CD14-positive monocyte (primary cell): ENCODE measurements around the gene RAB27A. TPM values are rescaled to one million over a fixed set of nuclear protein-coding genes. Genes with fewer than 3 reads are reported as not detected.
"Not testable (repeated sequence)": the region's sequence is repeated elsewhere in the genome, so short reads cannot be mapped to it uniquely, and the experiment has no call there.

ENCODE experiments used
- DNase-seq, 3 donors: peaks; one replicate each; pipeline ENCODE4 v3.0.0-alpha.2; 2011 to 2022
- H2AFZ ChIP-seq: 2 replicates; pipeline ENCODE4 v1.6.0; 2012; ENCODE audit warnings: mild to moderate bottlenecking, low read depth, low read length, inconsistent platforms; ENCODE audit not compliant: insufficient read depth, poor library complexity, severe bottlenecking
- H3K27ac ChIP-seq, 2 donors: 1 replicate in 1 of 2; 2 replicates in 1 of 2; pipeline ENCODE4 v1.5.1; 2012 to 2013; ENCODE audit warnings: low read length in 2 of 2, control low read depth in 1 of 2, inconsistent platforms in 1 of 2, low read depth in 1 of 2, mild to moderate bottlenecking in 1 of 2
- H3K27me3 ChIP-seq, 2 donors: one replicate each; pipeline versions ENCODE4 v1.6.0 to v1.6.1; 2011 to 2013; ENCODE audit warnings: low read length in 2 of 2; ENCODE audit not compliant: control insufficient read depth in 2 of 2, insufficient read depth in 2 of 2
- H3K36me3 ChIP-seq, 2 donors: replicated peaks in 1 of 2; 1 replicate in 1 of 2; 2 replicates in 1 of 2; pipeline versions ENCODE4 v1.5.1 to v1.6.1; 2012 to 2013; ENCODE audit warnings: low read length in 2 of 2, control low read depth in 1 of 2, inconsistent platforms in 1 of 2, mild to moderate bottlenecking in 1 of 2; ENCODE audit not compliant: insufficient read depth in 2 of 2, control insufficient read depth in 1 of 2
- H3K4me1 ChIP-seq, 2 donors: 1 replicate in 1 of 2; 2 replicates in 1 of 2; pipeline versions ENCODE4 v1.5.1 to v1.6.1; 2012 to 2013; ENCODE audit warnings: low read length in 2 of 2, control low read depth in 1 of 2, inconsistent platforms in 1 of 2, mild to moderate bottlenecking in 1 of 2, moderate library complexity in 1 of 2; ENCODE audit not compliant: insufficient read depth in 2 of 2, control insufficient read depth in 1 of 2
- H3K4me2 ChIP-seq: replicated peaks from 2 replicates; pipeline ENCODE3; 2012; ENCODE audit warnings: low read length, moderate library complexity, mild to moderate bottlenecking; ENCODE audit not compliant: poor library complexity, severe bottlenecking; ENCODE audit errors: extremely low read depth
- H3K4me3 ChIP-seq, 3 experiments: fragments of 200-600 bp in 1 of 3; sonication (generic) in 1 of 3; replicated peaks in 1 of 3; 1 replicate in 2 of 3; 2 replicates in 1 of 3; pipeline ENCODE4 v1.5.1; 2011 to 2013; ENCODE audit warnings: low read length in 3 of 3, mild to moderate bottlenecking in 3 of 3, control low read depth in 2 of 3, low read depth in 2 of 3, inconsistent platforms in 1 of 3, moderate library complexity in 1 of 3
- H3K79me2 ChIP-seq: 2 replicates; pipeline ENCODE4 v1.6.0; 2012; ENCODE audit warnings: mild to moderate bottlenecking, control low read depth, inconsistent platforms, low read length, moderate library complexity; ENCODE audit not compliant: insufficient read depth
- H3K9ac ChIP-seq: 2 replicates; pipeline ENCODE4 v1.6.0; 2017; ENCODE audit warnings: low read length, mild to moderate bottlenecking; ENCODE audit not compliant: insufficient read depth, poor library complexity, severe bottlenecking
- H3K9me3 ChIP-seq, 2 donors: replicated peaks in 1 of 2; 1 replicate in 1 of 2; 2 replicates in 1 of 2; pipeline versions ENCODE4 v1.5.1 to v1.6.1; 2012 to 2013; ENCODE audit warnings: low read length in 2 of 2, control low read depth in 1 of 2; ENCODE audit not compliant: control insufficient read depth in 1 of 2, insufficient read depth in 1 of 2
- H4K20me1 ChIP-seq: 2 replicates; pipeline ENCODE4 v1.6.0; 2012; ENCODE audit warnings: mild to moderate bottlenecking, low read length, control low read depth, moderate library complexity; ENCODE audit not compliant: insufficient read depth
- H3K27ac Mint-ChIP-seq, 7 donors: one replicate each; pipeline ENCODE4 v1.8.0; 2020; ENCODE audit warnings: mild to moderate bottlenecking in 7 of 7, mixed read lengths in 7 of 7, moderate library complexity in 6 of 7, inconsistent platforms in 2 of 7
- H3K27me3 Mint-ChIP-seq, 3 donors: one replicate each; pipeline ENCODE4 v1.8.0; 2021 to 2022; ENCODE audit warnings: low read depth in 3 of 3, mild to moderate bottlenecking in 3 of 3, mixed read lengths in 3 of 3, moderate library complexity in 3 of 3, inconsistent platforms in 1 of 3
- H3K36me3 Mint-ChIP-seq, 2 donors: one replicate each; pipeline ENCODE4 v1.8.0; 2020; ENCODE audit warnings: mixed read lengths in 2 of 2, inconsistent platforms in 1 of 2, mild to moderate bottlenecking in 1 of 2
- H3K4me1 Mint-ChIP-seq: one replicate; pipeline ENCODE4 v1.8.0; 2020; ENCODE audit warnings: mild to moderate bottlenecking, mixed read lengths
- H3K4me3 Mint-ChIP-seq, 2 donors: one replicate each; pipeline ENCODE4 v1.8.0; 2020; ENCODE audit warnings: mild to moderate bottlenecking in 2 of 2, mixed read lengths in 2 of 2, moderate library complexity in 1 of 2
- H3K9me3 Mint-ChIP-seq, 7 donors: one replicate each; pipeline ENCODE4 v1.8.0; 2020 to 2022; ENCODE audit warnings: mixed read lengths in 7 of 7, mild to moderate bottlenecking in 6 of 7, moderate library complexity in 6 of 7, inconsistent platforms in 2 of 7
- CTCF ChIP-seq: fragments of 200-600 bp; IDR thresholded peaks from one replicate; pipeline ENCODE4 v1.8.0; 2022; ENCODE audit warnings: antibody characterized with exemption, mild to moderate bottlenecking
- WGBS: methylation state at CpG from one replicate; pipeline ENCODE4 v1.1.5; 2013; ENCODE audit warnings: missing lambda C conversion rate; ENCODE audit not compliant: insufficient coverage; 5-methylcytosine and 5-hydroxymethylcytosine counted together
- intact Hi-C, 2 donors: fragments of 100-400 bp; cut with micrococcal nuclease; formaldehyde crosslinking; loops; one replicate each; pipeline versions ENCODE4 v1.15.0 to v1.15.1; 2023
- polyA plus RNA-seq, 3 donors: library from polyadenylated mRNA; depleted of rRNA in 1 of 3; unstranded in 2 of 3; stranded (reverse) in 1 of 3; fragments of 300-500 nt in 2 of 3; fragments of >200 nt in 1 of 3; fragmentation: Illumina TruSeq in 2 of 3; gene quantifications; 1 replicate in 2 of 3; 2 replicates in 1 of 3; pipeline ENCODE4 v1.2.3, GENCODE V29; 2012 to 2021

Gene RAB27A
- polyA plus RNA-seq, 3 donors = 70.1 to 159 (median 135) TPM

DNA sequence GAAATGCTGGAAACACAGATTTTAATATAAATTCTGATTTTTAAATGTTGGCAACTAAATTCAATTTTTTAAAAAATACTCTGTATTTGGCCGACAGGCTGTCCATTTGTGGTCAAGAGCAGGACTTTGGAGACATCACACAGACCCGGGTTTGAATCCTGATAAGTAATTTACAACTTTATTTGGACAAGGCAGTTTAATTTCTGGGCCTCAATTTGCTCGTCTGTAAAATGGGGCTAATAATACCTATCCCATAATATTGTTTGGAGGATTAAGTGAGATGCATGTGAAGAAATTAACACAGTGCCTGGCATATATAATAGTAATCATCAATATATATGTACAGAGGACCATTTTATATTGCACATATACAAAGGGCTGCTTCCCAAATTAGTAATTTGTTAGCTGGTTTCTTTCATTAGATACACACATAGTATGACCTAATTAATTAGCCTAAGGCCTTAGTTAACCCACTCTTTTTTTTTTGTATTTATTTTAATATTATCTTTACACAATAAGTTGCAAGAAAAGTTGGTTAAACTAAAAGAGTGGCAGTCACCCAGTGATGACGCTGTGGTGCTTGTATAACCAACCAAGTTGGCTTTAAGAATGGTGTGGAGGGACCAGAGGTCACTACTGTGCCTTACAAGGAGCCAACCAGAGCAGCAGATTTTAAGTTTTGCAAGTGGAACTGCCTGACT, 30.1 kb upstream of the RAB27A start:
- Mint-ChIP-seq H3K4me1 (peaks cover 64% of the 10 kb centered on the region), H3K27ac (peak overlapping the region; percentile 99 to 100 (median 100)), H3K27me3 (no peaks in the 10 kb centered on the region), H3K4me3 (peak overlapping the region; percentile 91 to 98), H3K36me3 (peaks cover 10 to 26% of the 10 kb centered on the region in 2 donors), H3K9me3 (peaks cover 0 to 1% (median 0%) of the 10 kb centered on the region in 7 donors)
- Histone ChIP-seq H3K27ac (peak overlapping the region; percentile 89 to 100), H3K4me2 (peak overlapping the region; percentile 78), H3K79me2 (peaks cover 97% of the 10 kb centered on the region), H3K4me1 (peaks cover 44 to 75% of the 10 kb centered on the region in 2 donors), H3K27me3 (no peaks in the 10 kb centered on the region), H3K9me3 (no peaks in the 10 kb centered on the region), H3K9ac (peak overlapping the region; percentile 97), H3K4me3 (peak overlapping the region; percentile 64 to 96 (median 66)), H3K36me3 (peaks cover 0 to 9% of the 10 kb centered on the region in 2 donors), H2AFZ (peak overlapping the region; percentile 97), H4K20me1 (no peaks in the 10 kb centered on the region)
- WGBS = 38% methylated on average over 1 of the region's 4 CpGs
- TF ChIP-seq CTCF = no peak
- peak in 1 of 3 donors; percentile 14 for DNase-seq
- intact Hi-C loops = loop anchor here (5.0 to 10.0 kb wide), 2 partner anchors 85 to 88 kb away; partner anchors contain the start of genes CCPG1 (in 2 of the 2) and PIERCE2 (in 2 of the 2)

DNA sequence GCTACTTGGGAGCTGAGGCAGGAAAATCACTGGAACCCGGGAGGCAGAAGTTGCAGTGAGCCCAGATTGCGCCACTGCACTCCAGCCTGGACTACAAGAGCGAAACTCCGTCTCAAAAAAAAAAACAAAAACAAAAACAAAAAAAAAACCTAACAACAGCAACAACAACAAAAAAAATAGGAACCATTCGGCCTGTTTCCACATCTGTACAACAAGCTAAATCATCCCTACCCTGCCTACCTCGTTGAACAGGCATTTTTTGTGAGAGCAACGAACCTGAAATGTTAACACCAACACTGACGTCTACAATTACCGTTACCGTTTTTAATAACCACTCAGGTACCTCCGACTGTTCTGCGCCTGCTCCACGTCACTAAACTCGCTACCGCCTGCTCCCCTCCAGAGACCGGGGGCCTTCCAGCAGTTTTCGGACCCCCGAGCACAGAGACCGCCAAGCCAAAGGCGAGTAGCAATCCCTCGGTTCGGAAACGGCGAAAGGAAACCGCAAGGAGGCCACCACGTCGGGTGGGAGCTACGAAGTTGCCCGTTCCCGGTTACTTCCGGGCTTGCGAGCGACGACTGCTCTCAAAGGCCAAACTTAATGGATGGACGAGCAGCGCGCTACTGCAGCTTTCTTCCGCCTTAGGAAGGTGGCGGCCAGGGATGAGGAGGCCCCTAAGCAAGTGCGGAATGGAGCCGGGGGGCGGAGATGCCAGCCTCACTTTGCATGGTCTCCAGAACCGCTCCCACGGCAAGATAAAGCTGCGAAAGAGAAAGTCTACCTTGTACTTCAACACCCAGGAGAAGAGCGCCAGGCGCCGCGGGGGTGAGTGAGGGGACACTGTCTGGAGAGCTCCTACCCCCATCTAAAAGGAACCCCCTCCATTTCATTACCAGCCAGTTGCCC, 29.2 kb upstream of the RAB27A start, which contains the start of the genes PIGB and PIGBOS1:
PIGB (plus strand) TSS at position 635 of the 907 bp plus-strand sequence; CDS start at position 664, 29 bp downstream.
PIGBOS1 (minus strand) TSS at position 536 of the 907 bp plus-strand sequence. CDS start 1,331 bp downstream, outside the sequence.
- H3K4me3 ChIP-seq = peak within 1 kb of the TSS; percentile 64 to 96 (median 66)
- TF ChIP-seq CTCF = peak; percentile 9
- peak; percentile 81 to 84 (median 83) for DNase-seq
- no peaks in the 10 kb centered on the region for H3K9me3 ChIP-seq
- peak within 1 kb of the TSS; percentile 97 for H3K9ac ChIP-seq
- H4K20me1 ChIP-seq = peaks cover 4% of the 10 kb centered on the region
- H3K4me1 ChIP-seq = peaks cover 39 to 66% of the 10 kb centered on the region in 2 donors
- peaks cover 12 to 31% of the 10 kb centered on the region in 2 donors for H3K36me3 Mint-ChIP-seq
- peaks cover 64% of the 10 kb centered on the region for H3K4me1 Mint-ChIP-seq
- peak within 1 kb of the TSS; percentile 78 for H3K4me2 ChIP-seq
- peak within 1 kb of the TSS; percentile 89 to 100 for H3K27ac ChIP-seq
- H2AFZ ChIP-seq = peak within 1 kb of the TSS; percentile 97
- H3K36me3 ChIP-seq = peaks cover 0 to 3% of the 10 kb centered on the region in 2 donors
- H3K27ac Mint-ChIP-seq = peak within 1 kb of the TSS; percentile 99 to 100 (median 100)
- H3K79me2 ChIP-seq = peaks cover 95% of the 10 kb centered on the region
- WGBS = 0% methylated on average over 39 of the region's 49 CpGs
- H3K27me3 ChIP-seq = no peaks in the 10 kb centered on the region
- intact Hi-C loops = loop anchor here in 1 of 2 donors (5.0 kb wide), 1 partner anchor 88 kb away; the partner anchor contains the start of genes CCPG1 and PIERCE2
- peaks cover 0 to 1% (median 0%) of the 10 kb centered on the region in 7 donors for H3K9me3 Mint-ChIP-seq
- no peaks in the 10 kb centered on the region for H3K27me3 Mint-ChIP-seq
- H3K4me3 Mint-ChIP-seq = peak within 1 kb of the TSS; percentile 91 to 98

DNA sequence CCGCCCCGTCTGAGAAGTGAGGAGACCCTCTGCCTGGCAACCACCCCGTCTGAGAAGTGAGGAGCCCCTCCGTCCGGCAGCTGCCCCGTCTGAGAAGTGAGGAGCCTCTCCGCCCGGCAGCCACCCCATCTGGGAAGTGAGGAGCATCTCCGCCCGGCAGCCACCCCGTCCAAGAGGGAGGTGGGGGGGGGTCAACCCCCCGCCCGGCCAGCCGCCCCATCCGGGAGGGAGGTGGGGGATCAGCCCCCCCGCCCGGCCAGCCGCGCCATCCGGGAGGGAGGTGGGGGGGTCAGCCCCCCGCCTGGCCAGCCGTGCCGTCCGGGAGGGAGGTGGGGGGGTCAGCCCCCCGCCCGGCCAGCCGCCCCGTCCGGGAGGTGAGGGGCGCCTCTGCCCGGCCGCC, 13.2 kb upstream of the RAB27A start:
- H3K27me3 ChIP-seq, H3K4me1 Mint-ChIP-seq, H3K79me2 ChIP-seq, H3K27me3 Mint-ChIP-seq, H3K4me1 ChIP-seq, intact Hi-C loops, DNase-seq, H3K4me3 ChIP-seq, H3K4me3 Mint-ChIP-seq, H3K27ac Mint-ChIP-seq, H4K20me1 ChIP-seq, H2AFZ ChIP-seq, H3K4me2 ChIP-seq, H3K27ac ChIP-seq, H3K9ac ChIP-seq, H3K9me3 ChIP-seq: not testable (repeated sequence)
- H3K36me3 Mint-ChIP-seq = peaks cover 25 to 28% of the 10 kb centered on the region in 2 donors
- no CpG with 5 or more reads among the region's 32 CpGs for WGBS
- H3K36me3 ChIP-seq = peaks cover 3 to 28% of the 10 kb centered on the region in 2 donors
- H3K9me3 Mint-ChIP-seq = peaks cover 4 to 25% (median 8%) of the 10 kb centered on the region in 7 donors
